Measurements from ENCODE around the gene SLFN5. TPM values are rescaled to one million over a fixed set of nuclear protein-coding genes. Genes with fewer than 3 reads are reported as not detected.
"Not testable (repeated sequence)": the region's sequence is repeated elsewhere in the genome, so short reads cannot be mapped to it uniquely, and the experiment has no call there.

Gene SLFN5
- total RNA-seq, 4 donors from 2014 or later: 4.9 to 17.9 (median 9.1) TPM

DNA sequence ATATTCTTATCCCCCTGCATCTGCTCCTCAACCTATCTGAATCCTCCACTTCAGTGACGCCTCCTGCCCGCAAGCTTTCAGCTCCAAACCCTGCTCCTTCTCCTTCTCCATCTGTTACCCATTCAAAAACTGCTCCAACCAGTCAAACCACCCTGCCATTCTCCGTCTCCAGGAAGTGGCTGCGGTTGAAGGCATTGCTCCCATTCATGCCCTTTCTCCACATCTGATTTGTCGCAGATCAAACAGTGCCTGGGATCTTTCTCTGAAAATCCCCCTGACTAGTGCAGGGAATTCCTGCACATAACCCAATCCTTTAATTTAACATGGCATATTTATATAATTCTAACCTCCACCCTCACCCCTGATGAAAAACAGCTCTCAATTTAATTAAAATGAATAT is 56.3 kb downstream of the SLFN5 start:
- Histone ChIP-seq H3K9me3 (peaks cover 4% of the 10 kb centered on the region), H3K27ac (no peak overlapping the region), H3K27me3 (no peaks in the 10 kb centered on the region), H3K4me3 (no peak overlapping the region), H3K36me3 (no peaks in the 10 kb centered on the region), H3K4me1 (peaks cover 8% of the 10 kb centered on the region)
- DNase-seq (ENCODE audit: low spot score in 2 of 2): no peak
- TF ChIP-seq POLR2A (IDR thresholded peaks at IDR 0.05): no peak
- TF ChIP-seq POLR2AphosphoS5 (IDR thresholded peaks at IDR 0.05): no peak
- TF ChIP-seq EP300 (IDR thresholded peaks at IDR 0.05): no peak
- TF ChIP-seq, protein P1, sequence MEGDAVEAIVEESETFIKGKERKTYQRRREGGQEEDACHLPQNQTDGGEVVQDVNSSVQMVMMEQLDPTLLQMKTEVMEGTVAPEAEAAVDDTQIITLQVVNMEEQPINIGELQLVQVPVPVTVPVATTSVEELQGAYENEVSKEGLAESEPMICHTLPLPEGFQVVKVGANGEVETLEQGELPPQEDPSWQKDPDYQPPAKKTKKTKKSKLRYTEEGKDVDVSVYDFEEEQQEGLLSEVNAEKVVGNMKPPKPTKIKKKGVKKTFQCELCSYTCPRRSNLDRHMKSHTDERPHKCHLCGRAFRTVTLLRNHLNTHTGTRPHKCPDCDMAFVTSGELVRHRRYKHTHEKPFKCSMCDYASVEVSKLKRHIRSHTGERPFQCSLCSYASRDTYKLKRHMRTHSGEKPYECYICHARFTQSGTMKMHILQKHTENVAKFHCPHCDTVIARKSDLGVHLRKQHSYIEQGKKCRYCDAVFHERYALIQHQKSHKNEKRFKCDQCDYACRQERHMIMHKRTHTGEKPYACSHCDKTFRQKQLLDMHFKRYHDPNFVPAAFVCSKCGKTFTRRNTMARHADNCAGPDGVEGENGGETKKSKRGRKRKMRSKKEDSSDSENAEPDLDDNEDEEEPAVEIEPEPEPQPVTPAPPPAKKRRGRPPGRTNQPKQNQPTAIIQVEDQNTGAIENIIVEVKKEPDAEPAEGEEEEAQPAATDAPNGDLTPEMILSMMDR (IDR thresholded peaks at IDR 0.05): no peak
- 52% methylated on average over 5 of the region's 5 CpGs for WGBS

DNA sequence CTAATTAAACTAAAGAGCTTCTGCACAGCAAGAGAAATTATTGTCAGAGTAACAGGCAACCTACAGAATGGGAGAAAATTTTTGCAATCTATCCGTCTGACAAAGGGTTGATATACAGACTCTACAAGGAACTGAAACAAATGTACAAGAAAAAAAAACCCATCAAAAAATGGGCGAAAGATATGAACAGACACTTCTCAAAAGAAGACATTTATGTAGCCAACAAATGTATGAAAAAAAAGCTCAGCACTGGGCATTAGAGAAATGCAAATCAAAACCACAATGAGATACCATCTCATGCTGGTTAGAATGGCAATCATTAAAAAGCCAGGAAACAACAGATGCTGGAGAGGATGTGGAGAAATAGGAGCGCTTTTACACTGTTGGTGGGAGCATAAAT is 66.5 kb downstream of the SLFN5 start:
- H3K9me3 ChIP-seq; DNase-seq (ENCODE audit: low spot score in 2 of 2); H3K4me3 ChIP-seq; H3K27me3 ChIP-seq; H3K36me3 ChIP-seq; H3K27ac ChIP-seq: not testable (repeated sequence)
- WGBS: 95% methylated on average over 3 of the region's 3 CpGs
- H3K4me1 ChIP-seq: peaks cover 19% of the 10 kb centered on the region

DNA sequence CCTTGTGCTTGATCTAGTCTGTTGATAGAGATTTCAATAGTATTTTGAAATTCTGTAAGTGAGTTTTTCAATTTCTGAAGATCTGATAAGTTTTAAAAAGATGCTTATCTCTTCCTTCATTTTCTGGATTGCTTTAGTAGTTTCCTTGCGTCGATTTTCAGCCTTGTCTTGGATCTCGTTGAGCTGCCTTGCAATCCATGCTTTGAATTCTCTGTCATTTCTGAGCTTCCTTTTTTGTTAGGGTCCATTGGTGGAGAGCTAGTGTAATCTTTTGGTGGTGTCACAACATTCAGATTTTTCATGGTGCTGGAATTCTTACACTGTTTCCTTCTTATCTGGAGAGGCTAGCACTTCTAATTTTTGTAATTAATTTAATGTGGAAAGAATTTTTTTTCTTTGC is 69.5 kb downstream of the SLFN5 start:
- WGBS: 58% methylated on average over 3 of the region's 3 CpGs
- DNase-seq (ENCODE audit: low spot score in 2 of 2): no peak
- TF ChIP-seq POLR2A (IDR thresholded peaks at IDR 0.05) (no peak), POLR2AphosphoS5 (IDR thresholded peaks at IDR 0.05) (no peak), EP300 (IDR thresholded peaks at IDR 0.05) (no peak)
- TF ChIP-seq, protein P1 (IDR thresholded peaks at IDR 0.05): no peak
- H3K4me1 ChIP-seq: peaks cover 35% of the 10 kb centered on the region
- H3K27ac ChIP-seq: no peak overlapping the region
- H3K27me3 ChIP-seq: no peaks in the 10 kb centered on the region
- H3K9me3 ChIP-seq: no peaks in the 10 kb centered on the region
- no peaks in the 10 kb centered on the region for H3K36me3 ChIP-seq
- H3K4me3 ChIP-seq: no peak overlapping the region

DNA sequence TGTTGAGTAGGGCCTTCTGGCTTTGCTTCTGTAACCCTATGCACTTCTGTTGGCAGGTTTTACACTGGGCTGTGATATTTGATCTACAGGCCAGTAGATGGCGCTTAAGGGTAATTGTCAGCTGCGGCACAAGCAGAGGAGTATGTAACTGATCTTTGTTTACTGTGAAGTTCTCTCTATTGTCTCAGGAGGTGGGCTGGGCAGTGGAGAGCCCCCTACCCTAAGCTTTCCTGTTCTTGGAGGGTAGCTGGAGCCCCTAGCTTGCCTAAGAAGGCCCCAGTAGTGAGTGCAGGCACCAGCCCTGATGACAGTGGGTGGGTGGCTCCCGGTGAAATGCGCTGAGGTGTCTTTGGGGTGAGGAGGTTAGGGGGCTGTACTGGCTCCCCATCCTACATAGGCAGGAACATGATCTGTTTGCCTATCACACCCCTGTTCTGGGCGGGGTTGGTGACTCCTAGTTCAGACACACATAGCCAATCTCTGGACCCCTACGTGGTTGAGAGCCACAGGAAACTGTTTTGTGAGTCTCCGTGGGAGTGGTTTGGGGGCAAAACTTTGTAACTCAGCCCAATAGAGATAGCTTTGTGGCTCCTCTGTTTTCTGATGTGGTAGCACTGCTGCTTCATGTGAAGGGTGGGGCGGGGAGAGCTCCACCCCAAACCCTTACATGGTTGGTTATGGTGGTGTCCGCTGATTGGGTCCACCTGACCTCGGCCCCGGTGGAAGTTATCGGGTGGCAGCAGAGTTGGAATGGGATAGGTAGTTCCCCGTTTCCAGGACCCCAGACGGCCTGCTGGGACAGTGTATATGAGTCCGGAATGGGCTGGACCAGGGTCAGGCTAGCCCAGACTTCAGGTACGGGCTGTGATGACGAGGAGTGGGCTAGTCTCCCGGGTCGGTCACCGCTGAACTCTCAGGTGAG is 70.2 kb downstream of the SLFN5 start:
- 5% methylated on average over 16 of the region's 20 CpGs for WGBS
- H3K27me3 ChIP-seq: no peaks in the 10 kb centered on the region
- TF ChIP-seq POLR2A (IDR thresholded peaks at IDR 0.05): no peak
- TF ChIP-seq, protein P1 (IDR thresholded peaks at IDR 0.05): peak; percentile 58 to 66
- TF ChIP-seq EP300 (IDR thresholded peaks at IDR 0.05): no peak
- no peak for TF ChIP-seq POLR2AphosphoS5 (IDR thresholded peaks at IDR 0.05)
- H3K36me3 ChIP-seq: no peaks in the 10 kb centered on the region
- peak overlapping the region; percentile 39 for H3K4me3 ChIP-seq
- peaks cover 35% of the 10 kb centered on the region for H3K4me1 ChIP-seq
- peak overlapping the region; percentile 54 for H3K27ac ChIP-seq
- no peaks in the 10 kb centered on the region for H3K9me3 ChIP-seq
- no peak for DNase-seq (ENCODE audit: low spot score in 2 of 2)

DNA sequence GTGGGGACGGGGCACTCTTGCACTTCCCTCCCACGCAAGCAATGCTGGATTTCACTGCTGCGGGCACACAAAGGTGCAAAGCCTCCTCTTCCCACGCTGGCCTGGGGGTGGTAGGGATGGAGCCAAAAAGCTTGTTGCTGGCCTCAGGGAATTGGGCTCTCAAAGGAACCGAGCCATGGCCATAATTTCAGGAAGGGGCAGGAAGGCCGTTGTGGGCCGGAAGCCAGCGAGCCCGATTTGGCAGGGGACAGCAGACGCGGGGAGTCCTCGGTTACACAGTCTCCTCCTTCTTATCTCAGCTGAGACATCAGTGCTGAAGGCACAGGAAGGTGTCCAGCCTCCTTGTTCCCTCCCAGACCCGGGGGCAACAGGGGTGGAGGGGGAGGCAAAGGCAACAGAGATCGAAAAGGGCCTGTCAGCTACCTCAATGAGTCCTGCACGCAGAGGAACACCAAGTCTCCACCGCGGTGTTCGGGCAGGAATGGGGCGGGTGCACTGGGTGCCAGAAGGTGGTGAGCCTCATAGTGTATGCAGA is 71.1 kb downstream of the SLFN5 start:
- Histone ChIP-seq H3K27me3 (no peaks in the 10 kb centered on the region), H3K36me3 (no peaks in the 10 kb centered on the region), H3K9me3 (no peaks in the 10 kb centered on the region), H3K4me3 (peak overlapping the region; percentile 39), H3K4me1 (peaks cover 35% of the 10 kb centered on the region), H3K27ac (peak overlapping the region; percentile 43)
- 25% methylated on average over 16 of the region's 19 CpGs for WGBS
- no peak for DNase-seq (ENCODE audit: low spot score in 2 of 2)
- TF ChIP-seq POLR2A (IDR thresholded peaks at IDR 0.05) (no peak), EP300 (IDR thresholded peaks at IDR 0.05) (no peak), POLR2AphosphoS5 (IDR thresholded peaks at IDR 0.05) (no peak)
- TF ChIP-seq, protein P1 (IDR thresholded peaks at IDR 0.05): no peak
